ENCODE measurements around the gene ARL15.

ARL15 gene

DNA sequence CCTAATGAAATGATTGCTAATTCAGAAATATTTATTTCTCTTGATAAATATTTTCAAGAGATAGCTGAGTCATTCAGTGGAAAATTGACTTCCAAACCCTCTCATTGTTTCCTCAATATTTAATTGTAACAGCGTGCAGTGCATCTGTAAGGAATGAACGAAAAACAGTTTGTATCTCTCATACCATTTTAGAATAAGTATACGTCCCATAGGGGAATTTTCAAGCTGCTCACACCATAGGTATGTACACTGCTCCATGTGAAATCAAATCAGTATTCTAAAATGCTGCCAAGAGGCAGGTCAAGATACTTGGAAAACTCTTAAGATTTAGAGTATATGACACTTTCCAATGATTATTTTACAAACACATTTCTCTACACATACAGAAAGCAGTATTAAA is 202.2 kb downstream of the ARL15 start:
- DNase-seq (ENCODE audit: low spot score): no peak
- TF ChIP-seq, protein P1, sequence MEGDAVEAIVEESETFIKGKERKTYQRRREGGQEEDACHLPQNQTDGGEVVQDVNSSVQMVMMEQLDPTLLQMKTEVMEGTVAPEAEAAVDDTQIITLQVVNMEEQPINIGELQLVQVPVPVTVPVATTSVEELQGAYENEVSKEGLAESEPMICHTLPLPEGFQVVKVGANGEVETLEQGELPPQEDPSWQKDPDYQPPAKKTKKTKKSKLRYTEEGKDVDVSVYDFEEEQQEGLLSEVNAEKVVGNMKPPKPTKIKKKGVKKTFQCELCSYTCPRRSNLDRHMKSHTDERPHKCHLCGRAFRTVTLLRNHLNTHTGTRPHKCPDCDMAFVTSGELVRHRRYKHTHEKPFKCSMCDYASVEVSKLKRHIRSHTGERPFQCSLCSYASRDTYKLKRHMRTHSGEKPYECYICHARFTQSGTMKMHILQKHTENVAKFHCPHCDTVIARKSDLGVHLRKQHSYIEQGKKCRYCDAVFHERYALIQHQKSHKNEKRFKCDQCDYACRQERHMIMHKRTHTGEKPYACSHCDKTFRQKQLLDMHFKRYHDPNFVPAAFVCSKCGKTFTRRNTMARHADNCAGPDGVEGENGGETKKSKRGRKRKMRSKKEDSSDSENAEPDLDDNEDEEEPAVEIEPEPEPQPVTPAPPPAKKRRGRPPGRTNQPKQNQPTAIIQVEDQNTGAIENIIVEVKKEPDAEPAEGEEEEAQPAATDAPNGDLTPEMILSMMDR (IDR thresholded peaks at IDR 0.05; ENCODE audit: borderline replicate concordance, control extremely low read depth, extremely low read depth, insufficient read depth, missing control alignments): no peak
- in situ Hi-C loops (cut with MboI; ENCODE audit: low sequenced_read_pairs, unreplicated experiment): no loop called here

- TF ChIP-seq, protein P1 (IDR thresholded peaks at IDR 0.05; ENCODE audit: borderline replicate concordance, control extremely low read depth, extremely low read depth, insufficient read depth, missing control alignments): no peak
- DNase-seq (ENCODE audit: low spot score): no peak
- in situ Hi-C loops (cut with MboI; ENCODE audit: low sequenced_read_pairs, unreplicated experiment): no loop called here
These were observed 206.5 kb downstream of the ARL15 start for GRCh38 chr5:54103871-54104270.

DNA sequence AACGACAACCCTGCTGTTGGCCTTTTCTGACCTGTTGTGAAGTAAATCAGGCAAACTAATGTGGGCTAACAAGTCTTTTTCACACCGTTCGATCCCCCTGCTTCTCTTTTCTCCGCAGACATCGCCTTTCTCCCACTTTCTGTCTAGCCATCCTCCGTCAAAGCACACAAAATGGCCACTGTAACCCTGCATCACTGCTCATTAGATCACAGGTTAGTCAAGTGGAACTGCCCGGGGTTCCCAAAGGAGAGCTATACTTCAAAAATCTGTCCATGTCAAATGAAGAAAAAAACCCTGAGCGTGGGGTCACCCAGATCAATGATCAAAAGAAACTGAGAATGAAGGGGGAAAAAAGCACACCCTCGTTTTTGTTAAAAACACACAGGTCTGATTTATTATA is 212.1 kb downstream of the ARL15 start:
- DNase-seq (ENCODE audit: low spot score): no peak
- TF ChIP-seq, protein P1 (IDR thresholded peaks at IDR 0.05; ENCODE audit: borderline replicate concordance, control extremely low read depth, extremely low read depth, insufficient read depth, missing control alignments): no peak
- in situ Hi-C loops (cut with MboI; ENCODE audit: low sequenced_read_pairs, unreplicated experiment): no loop called here

DNA sequence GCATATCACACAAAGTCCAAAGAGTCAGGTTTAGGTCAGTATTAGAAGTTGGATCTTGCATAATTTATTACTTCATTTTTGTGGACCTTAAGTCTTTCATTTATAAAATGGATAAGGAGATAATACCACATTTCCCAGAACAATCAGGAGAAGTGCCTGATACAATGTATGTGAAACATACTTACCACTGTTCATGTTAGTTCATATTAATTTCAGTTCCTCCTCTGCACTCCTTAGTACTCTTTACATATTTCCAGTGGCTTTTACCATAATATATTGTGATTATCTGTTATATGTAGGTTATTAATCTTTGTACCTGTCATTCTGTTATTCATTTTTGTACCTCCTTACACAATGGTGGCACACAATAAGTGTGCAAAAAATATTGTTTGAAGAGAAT is 214.4 kb downstream of the ARL15 start:
- TF ChIP-seq, protein P1 (IDR thresholded peaks at IDR 0.05; ENCODE audit: borderline replicate concordance, control extremely low read depth, extremely low read depth, insufficient read depth, missing control alignments): no peak
- no peak for DNase-seq (ENCODE audit: low spot score)
- in situ Hi-C loops (cut with MboI; ENCODE audit: low sequenced_read_pairs, unreplicated experiment): no loop called here

DNA sequence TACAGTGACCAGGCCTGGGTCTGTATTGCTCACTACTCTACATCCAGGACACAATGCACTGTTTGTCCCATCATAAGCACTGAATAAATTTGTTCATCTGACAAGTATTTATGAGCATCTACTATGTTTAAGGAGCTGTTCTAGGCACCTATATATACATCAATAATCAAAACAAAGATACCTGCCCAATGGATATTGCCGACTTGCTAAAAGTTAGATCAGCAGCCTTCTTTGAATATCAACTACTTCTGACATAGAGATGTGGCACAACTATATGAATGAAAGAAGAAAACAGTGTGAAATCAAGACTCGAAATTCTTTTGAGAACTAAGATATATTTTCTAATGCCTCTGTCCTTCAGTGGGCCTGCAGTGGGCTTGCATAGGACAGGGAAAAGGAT is 215.7 kb downstream of the ARL15 start:
- TF ChIP-seq, protein P1 (IDR thresholded peaks at IDR 0.05; ENCODE audit: borderline replicate concordance, control extremely low read depth, extremely low read depth, insufficient read depth, missing control alignments): no peak

DNA sequence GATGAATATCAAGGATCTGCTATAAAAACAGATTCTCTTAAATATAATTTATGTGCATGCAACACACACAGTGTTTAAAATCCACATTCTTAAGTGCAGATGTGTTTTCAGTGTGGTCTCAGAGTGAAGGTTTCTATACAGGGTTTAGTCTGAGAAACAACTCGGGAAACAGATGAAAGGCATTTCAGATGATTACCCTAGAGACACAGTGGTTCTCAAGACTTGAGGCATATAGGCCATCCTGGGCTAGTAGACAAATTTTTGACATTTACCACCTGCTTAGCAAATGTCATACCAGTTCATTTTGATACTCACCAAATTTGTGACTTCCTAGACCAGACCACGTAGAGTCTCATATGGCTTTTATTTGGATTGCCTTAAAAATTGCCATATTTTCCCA is 216.5 kb downstream of the ARL15 start:
- TF ChIP-seq, protein P1 (IDR thresholded peaks at IDR 0.05; ENCODE audit: borderline replicate concordance, control extremely low read depth, extremely low read depth, insufficient read depth, missing control alignments): no peak
- in situ Hi-C loops (cut with MboI; ENCODE audit: low sequenced_read_pairs, unreplicated experiment): no loop called here
- DNase-seq (ENCODE audit: low spot score): no peak

More for the DNA sequence above, 215.7 kb downstream of the ARL15 start:
- DNase-seq (ENCODE audit: low spot score): no peak
- in situ Hi-C loops (cut with MboI; ENCODE audit: low sequenced_read_pairs, unreplicated experiment): no loop called here

- TF ChIP-seq, protein P1 (IDR thresholded peaks at IDR 0.05; ENCODE audit: borderline replicate concordance, control extremely low read depth, extremely low read depth, insufficient read depth, missing control alignments): no peak
- in situ Hi-C loops (cut with MboI; ENCODE audit: low sequenced_read_pairs, unreplicated experiment): no loop called here
- no peak for DNase-seq (ENCODE audit: low spot score)
These were observed 217.3 kb downstream of the ARL15 start for GRCh38 chr5:54093081-54093492.

Data from GM13976 (cell line).